ENCODE results near the gene POC1A.

The POC1A gene

GRCh38 chr3:52056968-52057811 lies 97.0 kb downstream of the POC1A start:
- H3K79me2 ChIP-seq (ENCODE audit: insufficient read depth, low read depth), result no peaks in the 10 kb centered on the region
- peak overlapping the region; percentile 43; the same call in 1 of the 2 replicates for H3K27ac ChIP-seq
- peak overlapping the region; percentile 31; the same call in 1 of the 2 replicates for H3K9ac ChIP-seq

DNA sequence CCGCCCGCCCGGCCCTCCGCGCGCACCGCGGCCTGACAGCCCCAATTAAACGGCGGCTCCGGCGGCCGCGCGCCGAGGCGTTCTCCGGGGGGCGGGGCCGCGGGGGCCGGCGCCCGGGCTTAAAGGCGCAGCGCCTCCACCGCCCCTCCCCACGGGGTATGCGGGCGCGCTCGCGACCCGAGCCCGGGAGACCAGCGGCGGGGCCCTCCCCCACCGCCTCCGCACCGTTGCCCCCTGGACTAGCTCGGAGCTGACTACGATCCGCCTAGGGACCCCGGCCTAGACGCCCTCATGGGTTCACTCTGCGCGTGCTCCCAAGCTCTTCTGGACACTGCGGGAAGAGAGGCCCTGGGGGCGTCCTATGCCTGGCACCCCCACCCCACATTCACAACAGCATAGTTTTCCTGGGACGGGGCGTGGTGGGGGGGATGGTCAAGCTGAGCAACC lies 97.7 kb downstream of the POC1A start, which contains the start of gene DUSP7:
Gene DUSP7 (minus strand): TSS at position 51 of the 447 bp plus-strand sequence. CDS start 205 bp downstream, outside the sequence.
- Histone ChIP-seq H3K4me1 (ENCODE audit: low read depth, poor library complexity, severe bottlenecking) (peaks cover 7% of the 10 kb centered on the region), H2AFZ (ENCODE audit: low read depth) (peak within 1 kb of the TSS; percentile 79), H3K27ac (peak within 1 kb of the TSS; percentile 43; the same call in 1 of the 2 replicates), H3K4me2 (peak within 1 kb of the TSS; percentile 67), H4K20me1 (ENCODE audit: insufficient read depth) (no peaks in the 10 kb centered on the region), H3K9ac (peak within 1 kb of the TSS; percentile 69; the same call in 1 of the 2 replicates), H3K36me3 (ENCODE audit: insufficient read depth) (no peaks in the 10 kb centered on the region), H3K27me3 (ENCODE audit: insufficient read depth, low read depth) (no peaks in the 10 kb centered on the region), H3K79me2 (ENCODE audit: insufficient read depth, low read depth) (no peaks in the 10 kb centered on the region), H3K4me3 (IDR thresholded peaks at IDR 0.05; ENCODE audit: insufficient read depth, low read depth, low read length) (peak within 1 kb of the TSS; percentile 83)
- TF ChIP-seq, protein P1, sequence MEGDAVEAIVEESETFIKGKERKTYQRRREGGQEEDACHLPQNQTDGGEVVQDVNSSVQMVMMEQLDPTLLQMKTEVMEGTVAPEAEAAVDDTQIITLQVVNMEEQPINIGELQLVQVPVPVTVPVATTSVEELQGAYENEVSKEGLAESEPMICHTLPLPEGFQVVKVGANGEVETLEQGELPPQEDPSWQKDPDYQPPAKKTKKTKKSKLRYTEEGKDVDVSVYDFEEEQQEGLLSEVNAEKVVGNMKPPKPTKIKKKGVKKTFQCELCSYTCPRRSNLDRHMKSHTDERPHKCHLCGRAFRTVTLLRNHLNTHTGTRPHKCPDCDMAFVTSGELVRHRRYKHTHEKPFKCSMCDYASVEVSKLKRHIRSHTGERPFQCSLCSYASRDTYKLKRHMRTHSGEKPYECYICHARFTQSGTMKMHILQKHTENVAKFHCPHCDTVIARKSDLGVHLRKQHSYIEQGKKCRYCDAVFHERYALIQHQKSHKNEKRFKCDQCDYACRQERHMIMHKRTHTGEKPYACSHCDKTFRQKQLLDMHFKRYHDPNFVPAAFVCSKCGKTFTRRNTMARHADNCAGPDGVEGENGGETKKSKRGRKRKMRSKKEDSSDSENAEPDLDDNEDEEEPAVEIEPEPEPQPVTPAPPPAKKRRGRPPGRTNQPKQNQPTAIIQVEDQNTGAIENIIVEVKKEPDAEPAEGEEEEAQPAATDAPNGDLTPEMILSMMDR (conservative IDR thresholded peaks at IDR 0.05; ENCODE audit: low read depth, low read length), result no peak

More at GRCh38 chr3:52056968-52057811, 97.0 kb downstream of the POC1A start:
- H3K4me2 ChIP-seq, result peak overlapping the region; percentile 67
- no peaks in the 10 kb centered on the region for H3K27me3 ChIP-seq (ENCODE audit: insufficient read depth, low read depth)
- peaks cover 7% of the 10 kb centered on the region for H3K4me1 ChIP-seq (ENCODE audit: low read depth, poor library complexity, severe bottlenecking)
- peak overlapping the region; percentile 58 for H3K4me3 ChIP-seq (IDR thresholded peaks at IDR 0.05; ENCODE audit: insufficient read depth, low read depth, low read length)
- no peaks in the 10 kb centered on the region for H4K20me1 ChIP-seq (ENCODE audit: insufficient read depth)
- TF ChIP-seq, protein P1 (conservative IDR thresholded peaks at IDR 0.05; ENCODE audit: low read depth, low read length), result no peak
- no peaks in the 10 kb centered on the region for H3K36me3 ChIP-seq (ENCODE audit: insufficient read depth)
- peak overlapping the region; percentile 79 for H2AFZ ChIP-seq (ENCODE audit: low read depth)

- Histone ChIP-seq H3K9ac (peak overlapping the region; percentile 69; the same call in 1 of the 2 replicates), H4K20me1 (ENCODE audit: insufficient read depth) (no peaks in the 10 kb centered on the region), H3K4me1 (ENCODE audit: low read depth, poor library complexity, severe bottlenecking) (peaks cover 7% of the 10 kb centered on the region), H2AFZ (ENCODE audit: low read depth) (peak overlapping the region; percentile 18; the same call in 1 of the 2 replicates), H3K36me3 (ENCODE audit: insufficient read depth) (no peaks in the 10 kb centered on the region), H3K27ac (no peak overlapping the region), H3K79me2 (ENCODE audit: insufficient read depth, low read depth) (no peaks in the 10 kb centered on the region), H3K4me3 (IDR thresholded peaks at IDR 0.05; ENCODE audit: insufficient read depth, low read depth, low read length) (peak overlapping the region; percentile 83), H3K27me3 (ENCODE audit: insufficient read depth, low read depth) (no peaks in the 10 kb centered on the region), H3K4me2 (peak overlapping the region; percentile 45)
- TF ChIP-seq, protein P1 (conservative IDR thresholded peaks at IDR 0.05; ENCODE audit: low read depth, low read length), result no peak; the same call in 1 of the 2 replicates
These were observed 98.5 kb downstream of the POC1A start for GRCh38 chr3:52055537-52056351.

All from KMS-11 (cell line).